GM21723 (cell line): ENCODE measurements around the gene RNASE8.
A peak's percentile ranks its signal among the peaks of the same experiment; 100 is the strongest.

Experiments
- ATAC-seq: cut with Tn5 transposase; IDR thresholded peaks from one replicate; pipeline ENCODE4 v1.9.1; 2021; ENCODE audit warnings: mild to moderate bottlenecking, moderate library complexity; ENCODE audit not compliant: unreplicated experiment

Gene RNASE8

GRCh38 chr14:21103411-21103709, 45.7 kb downstream of the RNASE8 start:
- no peak for ATAC-seq

- peak; percentile 88 for ATAC-seq
Measured at GRCh38 chr14:21103710-21104447, 46.3 kb downstream of the RNASE8 start.

GRCh38 chr14:21104448-21105060, 46.9 kb downstream of the RNASE8 start:
- ATAC-seq = peak; percentile 53

GRCh38 chr14:21105095-21105494, 47.5 kb downstream of the RNASE8 start:
- no peak for ATAC-seq

- ATAC-seq = no peak
Measured at GRCh38 chr14:21106176-21106497, 48.5 kb downstream of the RNASE8 start.

GRCh38 chr14:21106498-21107282, 49.1 kb downstream of the RNASE8 start:
- ATAC-seq = no peak

GRCh38 chr14:21107283-21107800, 49.7 kb downstream of the RNASE8 start:
- ATAC-seq = no peak
